ENCODE data around the gene TTLL11.

The TTLL11 gene

DNA sequence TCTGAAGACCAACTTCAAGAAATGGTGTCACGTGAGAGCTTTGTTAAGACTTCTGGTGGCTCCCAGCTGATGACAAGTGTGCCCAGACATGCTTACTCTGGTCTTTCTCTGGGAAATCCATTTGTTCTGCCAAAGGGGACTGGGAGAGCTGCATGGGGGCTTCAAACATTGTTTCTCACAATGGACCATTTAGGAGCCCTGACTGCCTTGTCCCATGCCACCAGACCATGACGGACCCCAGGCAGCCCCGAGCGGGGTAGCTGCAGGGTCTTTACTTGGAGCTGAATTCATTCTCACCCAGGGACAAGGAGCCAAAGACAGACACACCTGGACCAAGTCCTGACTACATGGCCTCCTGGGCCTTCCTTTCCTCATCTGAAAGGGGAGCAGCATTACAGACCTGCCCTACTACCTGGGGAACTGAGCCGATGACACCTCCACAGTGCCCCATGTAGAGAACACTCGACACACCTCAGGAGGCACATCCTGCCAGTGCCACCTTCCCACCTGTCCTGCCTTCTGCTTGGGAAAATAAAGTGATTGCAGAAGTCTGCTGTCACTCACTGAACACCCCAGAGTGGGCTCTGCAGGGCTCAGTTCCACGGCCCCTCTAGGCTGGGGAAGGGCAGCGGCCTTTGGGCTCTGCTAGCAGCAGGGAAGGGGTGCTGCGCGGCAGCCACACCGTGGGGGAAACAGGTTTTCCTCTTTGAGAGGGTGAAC lies 272.7 kb downstream of the TTLL11 start:
- no peak for DNase-seq

DNA sequence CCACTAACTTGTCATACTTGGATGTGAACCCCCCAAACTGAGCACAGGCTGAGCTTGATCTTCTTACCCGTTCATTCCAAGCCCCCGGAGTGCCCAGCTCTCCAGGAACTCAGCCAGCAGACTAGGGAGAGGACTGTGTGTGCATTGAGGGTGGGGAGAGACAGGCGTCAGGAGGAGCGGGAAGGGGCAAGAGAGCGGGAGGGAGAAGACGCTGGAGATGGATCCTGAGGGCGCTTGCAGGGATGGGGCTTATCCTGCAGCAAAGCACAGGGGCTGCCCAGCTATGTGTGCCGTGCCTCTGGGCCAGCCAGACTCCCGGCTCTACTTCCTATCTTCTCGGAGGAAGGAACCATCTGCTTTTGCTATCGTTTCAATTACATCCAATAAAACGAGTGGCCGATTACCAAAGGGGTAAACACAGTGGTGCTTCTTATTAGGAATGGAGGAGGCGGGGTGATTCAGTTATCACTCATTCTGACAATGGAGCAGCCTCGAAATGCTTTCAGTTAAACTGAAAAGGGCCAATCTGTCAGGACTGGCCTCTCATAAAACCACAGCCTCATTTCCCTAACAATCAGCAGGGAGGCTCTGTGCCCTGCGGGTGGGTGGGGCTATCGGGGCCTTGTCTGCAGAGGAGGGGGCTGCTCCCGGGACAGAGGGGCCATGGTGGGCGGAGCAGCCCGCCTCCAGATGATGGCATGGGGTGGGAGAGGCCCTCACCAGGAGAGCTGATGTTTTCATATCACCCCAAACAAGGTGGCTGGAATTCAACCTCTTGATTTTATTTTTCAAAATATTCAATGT lies 273.5 kb downstream of the TTLL11 start:
- no peak for DNase-seq

GRCh38 chr9:121818841-121819427 lies 274.2 kb downstream of the TTLL11 start:
- DNase-seq: no peak

DNA sequence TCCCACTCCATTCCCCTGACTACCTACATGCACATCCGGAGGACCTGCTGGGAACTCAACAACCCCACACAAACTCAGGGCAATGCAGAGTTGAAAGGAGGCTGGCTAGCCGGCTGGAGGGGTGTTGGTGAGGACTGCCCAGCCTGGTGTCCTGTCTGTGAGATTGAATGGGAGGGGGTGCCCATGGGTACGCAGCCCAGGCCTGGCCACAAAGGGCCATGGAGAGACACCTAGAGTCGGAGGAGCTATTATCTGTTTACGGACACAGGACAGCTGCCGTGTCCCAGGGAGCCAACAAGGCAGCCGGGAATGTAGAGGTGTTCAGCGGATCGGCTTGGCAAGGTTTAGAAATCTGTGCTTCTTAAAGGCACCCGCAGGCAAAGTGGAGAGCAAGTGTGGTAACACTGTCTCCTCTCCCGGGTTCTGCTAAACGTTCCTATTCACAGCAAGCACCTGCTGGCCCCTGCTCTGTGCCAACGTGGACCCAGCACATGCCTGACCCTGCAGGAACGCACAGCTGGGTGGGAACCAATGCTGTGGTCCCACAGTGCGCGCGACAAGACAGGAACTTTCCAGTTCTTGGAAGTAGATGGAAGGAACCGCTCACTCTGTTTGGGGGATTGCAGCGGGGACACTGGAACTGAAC lies 275.0 kb downstream of the TTLL11 start:
- no peak for DNase-seq

DNA sequence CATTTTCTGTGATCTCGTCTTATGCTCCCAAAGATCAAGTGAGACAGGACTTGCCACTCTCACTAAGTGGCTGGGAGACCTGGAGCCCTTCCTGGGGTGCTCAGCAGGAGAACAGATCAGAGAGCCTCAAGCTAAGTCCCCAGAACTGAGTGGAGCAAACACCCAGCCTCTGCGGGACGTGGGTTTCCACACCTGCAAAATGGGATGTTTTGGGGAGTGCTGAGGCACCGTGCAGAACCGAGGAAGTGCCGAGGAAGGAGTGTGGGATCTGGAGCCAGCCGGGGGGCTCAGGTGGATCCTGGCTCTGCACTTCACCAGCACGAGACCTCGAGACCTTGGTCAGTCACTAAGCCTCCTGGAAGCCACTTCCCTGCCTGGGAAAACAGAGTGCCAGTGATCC lies 275.6 kb downstream of the TTLL11 start:
- DNase-seq: no peak

GRCh38 chr9:121816845-121817450 lies 276.2 kb downstream of the TTLL11 start:
- no peak for DNase-seq

- no peak for DNase-seq
Measured at GRCh38 chr9:121816449-121816817, 276.7 kb downstream of the TTLL11 start.

- no peak for DNase-seq
Measured at GRCh38 chr9:121815546-121816448, 277.3 kb downstream of the TTLL11 start.

DNA sequence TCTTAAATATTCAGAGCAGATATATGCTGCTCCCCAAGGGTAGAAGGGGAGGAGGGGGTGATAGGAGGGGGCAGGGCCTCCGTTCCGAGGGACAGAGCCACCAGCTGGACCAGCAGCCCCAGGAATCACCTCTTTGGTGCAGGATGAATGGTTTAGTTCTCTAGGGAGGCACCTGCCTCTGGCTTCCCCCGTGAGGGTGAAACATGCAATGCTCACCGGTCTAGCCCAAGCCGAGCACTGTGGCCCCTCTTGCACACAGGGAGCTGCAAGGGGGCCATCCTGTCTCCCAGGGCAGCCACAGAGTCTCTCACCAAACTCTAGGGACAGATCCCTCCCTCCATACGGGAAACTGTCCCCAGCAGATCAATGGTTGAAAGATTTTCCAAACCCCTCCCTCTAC lies 278.0 kb downstream of the TTLL11 start:
- DNase-seq: no peak

- no peak for DNase-seq
Measured at GRCh38 chr9:121814594-121814993, 278.5 kb downstream of the TTLL11 start.

- DNase-seq: no peak
Measured at GRCh38 chr9:121813519-121814210, 279.4 kb downstream of the TTLL11 start.

- no peak for DNase-seq
Measured at GRCh38 chr9:121812159-121812735, 280.9 kb downstream of the TTLL11 start.

- no peak for DNase-seq
Measured at GRCh38 chr9:121811751-121812150, 281.4 kb downstream of the TTLL11 start.

DNA sequence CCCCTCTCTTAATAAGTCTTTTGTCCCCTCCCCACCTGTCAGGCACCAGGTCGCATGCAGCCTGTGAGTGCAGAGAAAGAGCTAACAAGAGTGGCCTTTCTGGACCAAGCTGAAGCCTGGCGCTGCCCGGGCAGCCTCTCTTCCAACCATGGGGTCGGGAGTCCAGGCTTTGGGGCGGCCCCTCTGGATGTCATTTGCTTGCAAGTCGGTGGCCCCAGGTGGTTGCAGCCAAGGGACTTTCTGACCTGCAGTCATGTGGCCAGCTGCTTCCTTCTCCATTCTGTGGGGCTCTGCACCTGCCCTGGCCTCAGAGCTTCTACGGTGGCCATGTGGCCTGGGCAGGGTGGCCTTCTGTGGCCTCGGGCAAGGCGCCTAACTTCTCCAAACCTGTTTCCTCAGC lies 282.0 kb downstream of the TTLL11 start:
- DNase-seq: no peak

DNA sequence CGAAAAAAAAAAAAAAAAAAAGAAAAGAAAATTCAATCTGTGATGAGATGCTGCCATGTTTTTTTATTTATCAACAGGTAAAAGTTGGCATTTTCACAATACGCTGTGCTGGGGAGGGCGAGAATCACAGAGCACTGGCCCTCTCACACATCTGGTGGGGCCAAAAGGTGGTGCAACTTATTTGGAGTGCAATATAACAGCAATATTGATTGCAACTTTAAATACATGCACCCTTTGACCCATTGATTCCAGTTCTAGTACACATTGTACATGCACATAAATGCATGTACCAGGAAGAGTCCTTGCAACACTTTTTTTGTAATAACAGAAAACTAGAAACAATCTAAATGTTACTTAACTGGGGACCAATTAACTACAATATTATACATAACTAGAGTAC lies 282.6 kb downstream of the TTLL11 start:
- no peak for DNase-seq

DNA sequence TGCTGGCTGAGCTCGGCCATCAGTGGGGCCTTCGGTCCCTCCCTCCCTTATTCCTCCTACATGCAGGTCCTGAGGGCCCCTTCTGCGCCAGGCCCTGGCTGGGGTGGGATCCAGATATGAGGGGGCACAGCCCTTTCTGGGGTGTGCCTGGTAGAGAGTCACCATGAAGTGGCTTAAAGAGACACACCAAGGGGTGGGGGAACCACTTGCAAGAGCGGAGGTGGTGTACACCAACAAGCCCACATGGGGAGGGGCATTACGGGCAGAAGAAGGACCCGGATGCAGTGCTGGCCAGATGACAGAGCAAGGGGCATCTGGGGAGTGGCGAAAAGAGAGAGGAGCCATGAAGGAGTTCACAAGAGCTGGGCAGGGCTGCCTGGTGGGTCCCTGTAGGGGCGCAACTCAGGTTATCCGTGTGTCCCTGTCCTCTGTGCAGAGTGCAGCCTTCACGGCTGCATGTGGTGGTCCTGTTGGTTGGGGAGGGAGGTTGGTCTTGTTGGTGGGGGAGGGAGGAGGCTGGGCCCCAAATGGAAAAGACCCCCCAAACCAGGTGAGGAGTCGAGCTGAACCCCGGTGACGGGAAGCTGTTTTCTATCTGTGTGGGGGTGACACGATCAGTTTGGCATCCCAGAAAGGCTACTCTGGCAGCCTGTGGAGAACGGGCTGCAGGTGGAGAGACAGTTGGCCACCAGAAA lies 283.6 kb downstream of the TTLL11 start:
- DNase-seq: no peak

GRCh38 chr9:121808781-121809180 lies 284.3 kb downstream of the TTLL11 start:
- DNase-seq: no peak

DNA sequence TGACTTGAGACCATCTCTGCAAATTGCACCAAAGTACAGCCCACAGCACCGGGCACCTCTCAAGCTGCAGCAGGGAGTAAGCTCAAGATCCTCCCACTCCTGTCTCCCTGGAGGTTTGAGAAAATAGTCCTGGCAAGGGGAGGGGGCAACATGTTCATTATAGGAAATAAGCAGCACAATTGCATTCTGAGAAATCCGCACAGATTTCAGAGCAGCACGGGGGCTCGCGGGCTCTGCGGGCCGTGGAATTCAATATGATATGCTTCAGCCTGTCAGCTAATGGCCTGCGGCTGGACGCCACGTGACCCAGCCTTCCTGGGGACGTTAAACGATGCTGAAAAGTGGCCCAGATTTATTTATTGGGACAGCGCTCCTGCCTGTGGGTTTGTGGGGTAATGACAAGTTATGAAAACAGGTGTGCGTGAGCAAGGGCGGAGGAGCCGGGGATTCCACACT lies 285.3 kb downstream of the TTLL11 start:
- DNase-seq: no peak

DNA sequence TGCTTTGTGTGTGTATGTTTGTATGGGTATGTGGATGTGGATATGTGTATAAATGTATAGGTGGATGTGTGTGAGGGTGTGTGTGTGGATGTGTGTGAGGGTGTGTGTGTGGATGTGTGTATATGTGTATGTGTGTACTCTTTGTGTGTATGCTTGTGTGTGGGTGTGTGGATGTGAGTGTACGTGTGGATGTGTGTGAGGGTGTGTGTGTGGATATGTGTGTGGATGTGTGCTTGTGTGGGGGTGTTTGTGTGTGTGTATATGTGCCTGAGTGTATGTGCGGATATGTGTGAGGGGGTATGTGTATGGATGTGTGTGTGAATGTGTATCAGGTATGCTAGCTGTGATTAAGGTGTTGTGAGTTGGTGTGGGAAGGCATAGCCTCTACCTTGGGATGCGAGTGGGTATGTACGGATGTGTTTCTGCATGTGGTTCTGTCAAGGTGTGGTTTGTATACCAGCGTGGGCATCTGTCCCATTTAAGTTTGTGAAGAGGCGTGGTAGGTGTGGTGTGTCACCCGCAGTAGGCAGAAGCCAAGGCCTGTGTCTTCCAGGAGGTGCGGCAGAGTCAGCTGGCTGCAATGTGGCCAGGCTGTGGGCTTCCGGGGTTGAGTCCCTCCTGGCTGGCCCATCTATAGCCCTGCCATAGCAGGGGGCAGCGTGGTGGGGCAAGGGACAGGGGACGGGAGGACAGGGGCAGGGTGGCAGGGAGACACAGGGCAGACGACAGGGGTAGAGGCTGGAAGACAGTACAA lies 285.9 kb downstream of the TTLL11 start:
- no peak for DNase-seq

DNA sequence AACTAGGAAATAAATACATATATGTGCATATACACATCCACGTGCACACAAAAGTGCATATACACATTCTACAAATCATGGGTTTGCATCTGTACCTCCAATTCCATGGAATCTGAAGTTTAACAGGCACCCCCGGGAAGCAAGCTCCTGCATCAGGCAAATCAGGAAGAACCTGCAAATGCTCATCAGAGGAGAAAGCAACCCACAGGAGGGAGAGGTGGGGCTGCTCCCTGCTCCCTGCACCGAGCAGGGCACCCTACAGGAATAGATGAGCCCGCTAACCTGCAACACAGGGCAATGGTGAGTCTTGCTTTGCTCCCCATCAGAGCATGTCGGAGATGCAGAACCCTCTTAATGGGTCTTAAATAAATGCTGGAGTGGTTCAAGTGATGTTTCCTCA lies 290.4 kb downstream of the TTLL11 start:
- DNase-seq: no peak
